Measurements from ENCODE around the gene TFDP2.

Gene TFDP2

GRCh38 chr3:141969711-141970110, 179.6 kb downstream of the TFDP2 start:
- TF ChIP-seq SNAI2 (CRISPR knock-in tag; IDR thresholded peaks at IDR 0.05) (no peak), OSR1 (CRISPR knock-in tag; IDR thresholded peaks at IDR 0.05) (no peak), PPARA (CRISPR knock-in tag; IDR thresholded peaks at IDR 0.05; ENCODE audit: borderline replicate concordance) (no peak), TCF4 (CRISPR knock-in tag; IDR thresholded peaks at IDR 0.05; ENCODE audit: borderline replicate concordance) (no peak), ZNF70 (CRISPR knock-in tag; IDR thresholded peaks at IDR 0.05) (no peak), TSHZ2 (CRISPR knock-in tag; IDR thresholded peaks at IDR 0.05) (no peak), ZFP3 (CRISPR knock-in tag; IDR thresholded peaks at IDR 0.05) (no peak), RARB (CRISPR knock-in tag; IDR thresholded peaks at IDR 0.05) (no peak), ZNF565 (CRISPR knock-in tag; conservative IDR thresholded peaks at IDR 0.05; ENCODE audit: low read depth) (no peak), CSDC2 (CRISPR knock-in tag; IDR thresholded peaks at IDR 0.05) (no peak), GLIS3 (CRISPR knock-in tag; IDR thresholded peaks at IDR 0.05) (no peak), CREB5 (CRISPR knock-in tag; IDR thresholded peaks at IDR 0.05; ENCODE audit: low read depth) (no peak), POU6F1 (CRISPR knock-in tag; IDR thresholded peaks at IDR 0.05; ENCODE audit: borderline replicate concordance, low read depth) (no peak)
- ATAC-seq, result no peak

GRCh38 chr3:141965471-141965870, 183.9 kb downstream of the TFDP2 start:
- ATAC-seq, result no peak

DNA sequence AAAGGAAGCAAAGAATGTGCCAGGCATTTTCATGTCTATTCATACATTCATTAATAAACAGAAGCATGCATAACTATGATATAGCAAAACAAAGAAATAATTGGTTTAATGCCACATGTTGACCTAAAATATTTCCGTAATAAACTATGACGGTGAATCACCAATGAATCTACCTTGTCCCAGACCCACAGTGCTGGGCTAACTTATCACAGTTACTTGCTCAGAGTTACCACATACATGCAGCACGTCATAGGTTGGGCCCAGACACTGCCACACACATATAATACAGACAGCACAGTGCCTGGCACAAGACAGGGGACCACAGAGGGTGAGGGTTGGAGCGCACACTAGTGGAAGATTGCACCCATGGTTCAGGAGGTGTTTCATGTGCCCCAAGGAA, 186.0 kb downstream of the TFDP2 start:
- TF ChIP-seq PPARA (CRISPR knock-in tag; IDR thresholded peaks at IDR 0.05; ENCODE audit: borderline replicate concordance) (no peak), POU6F1 (CRISPR knock-in tag; IDR thresholded peaks at IDR 0.05; ENCODE audit: borderline replicate concordance, low read depth) (no peak), TSHZ2 (CRISPR knock-in tag; IDR thresholded peaks at IDR 0.05) (no peak), ZFP30 (CRISPR knock-in tag; IDR thresholded peaks at IDR 0.05) (no peak), ZNF70 (CRISPR knock-in tag; IDR thresholded peaks at IDR 0.05) (no peak), PATZ1 (CRISPR knock-in tag; IDR thresholded peaks at IDR 0.05; ENCODE audit: borderline replicate concordance) (no peak), ARNTL (CRISPR knock-in tag; IDR thresholded peaks at IDR 0.05; ENCODE audit: borderline replicate concordance, low read depth) (no peak), ZFP3 (CRISPR knock-in tag; IDR thresholded peaks at IDR 0.05) (no peak), TCF4 (CRISPR knock-in tag; IDR thresholded peaks at IDR 0.05; ENCODE audit: borderline replicate concordance) (no peak), OSR1 (CRISPR knock-in tag; IDR thresholded peaks at IDR 0.05) (no peak)
- TF ChIP-seq, protein P1, sequence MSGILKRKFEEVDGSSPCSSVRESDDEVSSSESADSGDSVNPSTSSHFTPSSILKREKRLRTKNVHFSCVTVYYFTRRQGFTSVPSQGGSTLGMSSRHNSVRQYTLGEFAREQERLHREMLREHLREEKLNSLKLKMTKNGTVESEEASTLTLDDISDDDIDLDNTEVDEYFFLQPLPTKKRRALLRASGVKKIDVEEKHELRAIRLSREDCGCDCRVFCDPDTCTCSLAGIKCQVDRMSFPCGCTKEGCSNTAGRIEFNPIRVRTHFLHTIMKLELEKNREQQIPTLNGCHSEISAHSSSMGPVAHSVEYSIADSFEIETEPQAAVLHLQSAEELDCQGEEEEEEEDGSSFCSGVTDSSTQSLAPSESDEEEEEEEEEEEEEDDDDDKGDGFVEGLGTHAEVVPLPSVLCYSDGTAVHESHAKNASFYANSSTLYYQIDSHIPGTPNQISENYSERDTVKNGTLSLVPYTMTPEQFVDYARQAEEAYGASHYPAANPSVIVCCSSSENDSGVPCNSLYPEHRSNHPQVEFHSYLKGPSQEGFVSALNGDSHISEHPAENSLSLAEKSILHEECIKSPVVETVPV (CRISPR knock-in tag; IDR thresholded peaks at IDR 0.05), result no peak
- no peak for ATAC-seq

More at GRCh38 chr3:141965471-141965870, 183.9 kb downstream of the TFDP2 start:
- TF ChIP-seq SNAI2 (CRISPR knock-in tag; IDR thresholded peaks at IDR 0.05), result no peak
- TF ChIP-seq TOX (CRISPR knock-in tag; IDR thresholded peaks at IDR 0.05; ENCODE audit: borderline replicate concordance), result no peak
